ENCODE measurements around the gene SSTR5. TPM values are rescaled to one million over a fixed set of nuclear protein-coding genes. Genes with fewer than 3 reads are reported as not detected.

The SSTR5 gene
- total and polyA plus RNA-seq, 4 donors, result not detected

GRCh38 chr16:1031666-1032065, 40.9 kb upstream of the SSTR5 start:
- H3K9ac ChIP-seq (ENCODE audit: low read depth in 1 of 2, low read length in 2 of 2), result no peak overlapping the region
- no peaks in the 10 kb centered on the region for H3K36me3 ChIP-seq (ENCODE audit: control insufficient read depth in 4 of 4, insufficient read depth in 3 of 4, low read depth in 1 of 4, low read length in 3 of 4)
- H3K4me3 ChIP-seq (ENCODE audit: low read depth in 1 of 3, low read length in 3 of 3), result no peak overlapping the region
- H3K27me3 ChIP-seq (ENCODE audit: control insufficient read depth in 4 of 4, insufficient read depth in 4 of 4, low read length in 3 of 4), result no peaks in the 10 kb centered on the region
- DNase-seq (ENCODE audit: low spot score), result no peak
- TF ChIP-seq RAD21 (IDR thresholded peaks at IDR 0.05) (no peak), FOXA1 (IDR thresholded peaks at IDR 0.05) (no peak), NR2F2 (IDR thresholded peaks at IDR 0.05) (no peak), HNF4A (conservative IDR thresholded peaks at IDR 0.05) (no peak), ZBTB33 (IDR thresholded peaks at IDR 0.05) (no peak)
- TF ChIP-seq, protein P1, sequence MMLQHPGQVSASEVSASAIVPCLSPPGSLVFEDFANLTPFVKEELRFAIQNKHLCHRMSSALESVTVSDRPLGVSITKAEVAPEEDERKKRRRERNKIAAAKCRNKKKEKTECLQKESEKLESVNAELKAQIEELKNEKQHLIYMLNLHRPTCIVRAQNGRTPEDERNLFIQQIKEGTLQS (IDR thresholded peaks at IDR 0.05), result no peak
- H3K27ac ChIP-seq (ENCODE audit: low read depth in 1 of 2, low read length in 2 of 2), result no peak overlapping the region
- 88% methylated on average over 17 of the region's 17 CpGs for WGBS
- H3K9me3 ChIP-seq (ENCODE audit: control insufficient read depth in 4 of 4, low read length in 3 of 4), result no peaks in the 10 kb centered on the region
- H3K4me1 ChIP-seq (ENCODE audit: control insufficient read depth in 4 of 4, insufficient read depth in 4 of 4, low read length in 3 of 4), result no peaks in the 10 kb centered on the region

- no peak for DNase-seq (ENCODE audit: low spot score)
- H3K27ac ChIP-seq (ENCODE audit: low read depth in 1 of 2, low read length in 2 of 2), result no peak overlapping the region
- H3K36me3 ChIP-seq (ENCODE audit: control insufficient read depth in 4 of 4, insufficient read depth in 3 of 4, low read depth in 1 of 4, low read length in 3 of 4), result no peaks in the 10 kb centered on the region
- 87% methylated on average over 2 of the region's 2 CpGs for WGBS
- H3K9me3 ChIP-seq (ENCODE audit: control insufficient read depth in 4 of 4, low read length in 3 of 4), result no peaks in the 10 kb centered on the region
- TF ChIP-seq HNF4G (IDR thresholded peaks at IDR 0.05) (no peak), JUND (IDR thresholded peaks at IDR 0.05) (no peak), EGR1 (IDR thresholded peaks at IDR 0.05; ENCODE audit: low read depth in 2 of 2) (no peak), YY1 (IDR thresholded peaks at IDR 0.05) (no peak), RAD21 (IDR thresholded peaks at IDR 0.05) (no peak), CTCF (IDR thresholded peaks at IDR 0.05; ENCODE audit: low read depth, low read length, missing input control) (no peak), SP1 (IDR thresholded peaks at IDR 0.05) (no peak), HNF4A (conservative IDR thresholded peaks at IDR 0.05) (no peak)
- TF ChIP-seq, protein P1 (IDR thresholded peaks at IDR 0.05), result no peak
- no peaks in the 10 kb centered on the region for H3K4me1 ChIP-seq (ENCODE audit: control insufficient read depth in 4 of 4, insufficient read depth in 4 of 4, low read length in 3 of 4)
- H3K9ac ChIP-seq (ENCODE audit: low read depth in 1 of 2, low read length in 2 of 2), result no peak overlapping the region
- H3K27me3 ChIP-seq (ENCODE audit: control insufficient read depth in 4 of 4, insufficient read depth in 4 of 4, low read length in 3 of 4), result no peaks in the 10 kb centered on the region
- no peak overlapping the region for H3K4me3 ChIP-seq (ENCODE audit: low read depth in 1 of 3, low read length in 3 of 3)
Measured at GRCh38 chr16:1032607-1033006, 39.9 kb upstream of the SSTR5 start.

DNA sequence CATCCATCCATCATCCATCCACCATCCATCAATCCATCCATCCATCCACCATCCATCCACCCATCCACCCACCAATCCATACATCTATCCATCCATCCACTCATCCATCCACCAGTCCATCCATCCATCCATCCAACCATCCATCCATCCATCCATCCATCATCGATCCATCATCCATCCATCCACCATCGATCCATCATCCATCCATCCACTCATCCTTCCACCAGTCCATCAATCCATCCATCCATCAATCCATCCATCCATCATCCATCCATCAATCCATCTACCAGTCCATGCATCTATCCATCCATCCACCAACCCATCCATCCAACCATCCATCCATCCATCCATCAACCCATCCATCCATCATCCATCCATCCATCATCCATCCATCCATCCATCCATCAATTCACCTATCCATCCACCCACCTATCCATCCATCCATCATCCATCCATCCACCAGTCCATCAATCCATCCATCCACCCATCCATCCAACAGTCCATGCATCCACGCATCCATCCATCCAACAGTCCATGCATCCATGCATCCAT, 39.3 kb upstream of the SSTR5 start:
- H3K9me3 ChIP-seq (ENCODE audit: control insufficient read depth in 4 of 4, low read length in 3 of 4), result no peaks in the 10 kb centered on the region
- H3K27ac ChIP-seq (ENCODE audit: low read depth in 1 of 2, low read length in 2 of 2), result no peak overlapping the region
- H3K4me3 ChIP-seq (ENCODE audit: low read depth in 1 of 3, low read length in 3 of 3), result no peak overlapping the region
- H3K36me3 ChIP-seq (ENCODE audit: control insufficient read depth in 4 of 4, insufficient read depth in 3 of 4, low read depth in 1 of 4, low read length in 3 of 4), result no peaks in the 10 kb centered on the region
- TF ChIP-seq EGR1 (IDR thresholded peaks at IDR 0.05; ENCODE audit: low read depth in 2 of 2) (no peak), NR2F2 (IDR thresholded peaks at IDR 0.05) (no peak), GABPA (IDR thresholded peaks at IDR 0.05 in 1 of 2, conservative IDR thresholded peaks at IDR 0.05 in 1 of 2) (no peak), RXRA (IDR thresholded peaks at IDR 0.05) (no peak), HNF4G (IDR thresholded peaks at IDR 0.05) (no peak), CTCF (IDR thresholded peaks at IDR 0.05; ENCODE audit: low read depth, low read length, missing input control) (no peak), FOXA1 (IDR thresholded peaks at IDR 0.05) (no peak), TAF1 (conservative IDR thresholded peaks at IDR 0.05) (no peak), JUND (IDR thresholded peaks at IDR 0.05) (no peak), HNF4A (conservative IDR thresholded peaks at IDR 0.05) (no peak)
- TF ChIP-seq, protein P1 (IDR thresholded peaks at IDR 0.05), result no peak
- TF ChIP-seq, protein P2, sequence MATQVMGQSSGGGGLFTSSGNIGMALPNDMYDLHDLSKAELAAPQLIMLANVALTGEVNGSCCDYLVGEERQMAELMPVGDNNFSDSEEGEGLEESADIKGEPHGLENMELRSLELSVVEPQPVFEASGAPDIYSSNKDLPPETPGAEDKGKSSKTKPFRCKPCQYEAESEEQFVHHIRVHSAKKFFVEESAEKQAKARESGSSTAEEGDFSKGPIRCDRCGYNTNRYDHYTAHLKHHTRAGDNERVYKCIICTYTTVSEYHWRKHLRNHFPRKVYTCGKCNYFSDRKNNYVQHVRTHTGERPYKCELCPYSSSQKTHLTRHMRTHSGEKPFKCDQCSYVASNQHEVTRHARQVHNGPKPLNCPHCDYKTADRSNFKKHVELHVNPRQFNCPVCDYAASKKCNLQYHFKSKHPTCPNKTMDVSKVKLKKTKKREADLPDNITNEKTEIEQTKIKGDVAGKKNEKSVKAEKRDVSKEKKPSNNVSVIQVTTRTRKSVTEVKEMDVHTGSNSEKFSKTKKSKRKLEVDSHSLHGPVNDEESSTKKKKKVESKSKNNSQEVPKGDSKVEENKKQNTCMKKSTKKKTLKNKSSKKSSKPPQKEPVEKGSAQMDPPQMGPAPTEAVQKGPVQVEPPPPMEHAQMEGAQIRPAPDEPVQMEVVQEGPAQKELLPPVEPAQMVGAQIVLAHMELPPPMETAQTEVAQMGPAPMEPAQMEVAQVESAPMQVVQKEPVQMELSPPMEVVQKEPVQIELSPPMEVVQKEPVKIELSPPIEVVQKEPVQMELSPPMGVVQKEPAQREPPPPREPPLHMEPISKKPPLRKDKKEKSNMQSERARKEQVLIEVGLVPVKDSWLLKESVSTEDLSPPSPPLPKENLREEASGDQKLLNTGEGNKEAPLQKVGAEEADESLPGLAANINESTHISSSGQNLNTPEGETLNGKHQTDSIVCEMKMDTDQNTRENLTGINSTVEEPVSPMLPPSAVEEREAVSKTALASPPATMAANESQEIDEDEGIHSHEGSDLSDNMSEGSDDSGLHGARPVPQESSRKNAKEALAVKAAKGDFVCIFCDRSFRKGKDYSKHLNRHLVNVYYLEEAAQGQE (IDR thresholded peaks at IDR 0.05), result no peak
- H3K9ac ChIP-seq (ENCODE audit: low read depth in 1 of 2, low read length in 2 of 2), result no peak overlapping the region
- H3K27me3 ChIP-seq (ENCODE audit: control insufficient read depth in 4 of 4, insufficient read depth in 4 of 4, low read length in 3 of 4), result no peaks in the 10 kb centered on the region
- WGBS, result 95% methylated on average over 3 of the region's 3 CpGs
- no peak for DNase-seq (ENCODE audit: low spot score)
- no peaks in the 10 kb centered on the region for H3K4me1 ChIP-seq (ENCODE audit: control insufficient read depth in 4 of 4, insufficient read depth in 4 of 4, low read length in 3 of 4)

Measured in liver (tissue), 9 donors.